Right lobe of liver (tissue), 4 donors: ENCODE results near the gene AUNIP.

ENCODE experiments used
- CTCF ChIP-seq, 4 donors: fragments of 200-600 bp in 3 of 4; fragments of 450-650 bp in 1 of 4; IDR thresholded peaks; one replicate each; pipeline versions ENCODE4 v1.5.1 to v1.8.0; 2016 to 2022; ENCODE audit warnings: antibody characterized with exemption in 4 of 4, mild to moderate bottlenecking in 2 of 4
- POLR2A ChIP-seq: fragments of 450-650 bp; IDR thresholded peaks from one replicate; pipeline ENCODE4 v1.6.1; 2017; ENCODE audit warnings: antibody characterized with exemption, mild to moderate bottlenecking
- donor health status: DM: no; HTN: no; CAD: no.
- donor health status: DM: no; HTN: no; CAD: no.
- donor health status: DM: no; HTN: yes; CAD: no.

GRCh38 chr1:25872713-25873112 lies 13.5 kb upstream of the AUNIP start:
- no peak for TF ChIP-seq CTCF (IDR thresholded peaks at IDR 0.05)
- no peak for TF ChIP-seq POLR2A
